Ovary (tissue), 9 donors: ENCODE measurements around the gene YWHAH. TPM values are rescaled to one million over a fixed set of nuclear protein-coding genes. Genes with fewer than 3 reads are reported as not detected.

Source experiments
- DNase-seq, 5 donors: peaks; one replicate each; pipeline ENCODE4 v3.0.0-alpha.2; 2019 to 2020
- H3K27ac ChIP-seq, 2 donors: fragments of 200-600 bp; one replicate each; pipeline versions ENCODE4 v1.5.1 to v1.8.0; 2019 to 2022
- H3K27me3 ChIP-seq: fragments of 200-600 bp; one replicate; pipeline ENCODE4 v1.8.0; 2022
- H3K36me3 ChIP-seq: fragments of 200-600 bp; sonication (generic); one replicate; pipeline ENCODE4 v1.5.1; 2019
- H3K4me1 ChIP-seq: one replicate; pipeline ENCODE4 v1.8.1; 2013; ENCODE audit warnings: mild to moderate bottlenecking, moderate library complexity; ENCODE audit not compliant: insufficient read depth
- H3K4me3 ChIP-seq: fragments of 200-600 bp; sonication (generic); one replicate; pipeline ENCODE4 v1.5.1; 2017
- H3K9me3 ChIP-seq, 2 donors: fragments of 200-600 bp in 1 of 2; sonication (generic) in 1 of 2; one replicate each; pipeline versions ENCODE4 v1.5.1 to v1.8.1; 2013 to 2019; ENCODE audit warnings: mild to moderate bottlenecking in 1 of 2, moderate library complexity in 1 of 2
- EP300 ChIP-seq: sonication (generic); formaldehyde crosslinking; IDR thresholded peaks from one replicate; pipeline ENCODE4 v1.6.1; 2017; ENCODE audit warnings: antibody characterized with exemption
- POLR2A ChIP-seq: fragments of 450-650 bp; IDR thresholded peaks from one replicate; pipeline ENCODE4 v1.6.1; 2017; ENCODE audit warnings: antibody characterized with exemption, mild to moderate bottlenecking, moderate library complexity
- WGBS, 3 donors: extraction: QIAGEN DNeasy Blood & Tissue Kit in 1 of 3; methylation state at CpG; one replicate each; pipeline versions ENCODE4 v1.1.5 to v1.1.7; 2013 to 2017; 5-methylcytosine and 5-hydroxymethylcytosine counted together
- intact Hi-C, 4 donors: fragments of 100-400 bp; cut with DNase I; formaldehyde crosslinking; loops; one replicate each; pipeline versions ENCODE4 v1.11.0 to v1.15.1; 2022 to 2023
- polyA plus RNA-seq, 2 donors: library from polyadenylated mRNA; stranded (reverse); fragments of 200-250 nt in 1 of 2; fragments of 350-450 nt in 1 of 2; fragmentation: Illumina TruSeq in 1 of 2; extraction: RNeasy Lipid Tissue Mini Kit (QIAGEN cat#74804) in 1 of 2; gene quantifications; one replicate each; pipeline ENCODE4 v1.2.3, GENCODE V29; 2013 to 2014
- total RNA-seq, 7 donors: library from RNA; depleted of rRNA in 2 of 7; stranded (reverse); fragments of >200 nt in 2 of 7; fragmentation: NEBNext Ultra II Directional in 3 of 7; extraction: Animal tissue kit (Norgen Biotek cat#: 25700) in 3 of 7; gene quantifications; one replicate each; pipeline versions ENCODE4 v1.1.0 to v1.2.4, GENCODE V29; 2016 to 2023
- TF ChIP-seq, protein P1 (sequence below), 3 donors: fragments of 450-650 bp in 2 of 3; fragments of 200-600 bp in 1 of 3; IDR thresholded peaks; one replicate each; pipeline versions ENCODE4 v1.5.1 to v1.8.0; 2016 to 2022; ENCODE audit warnings: antibody characterized with exemption in 3 of 3, mild to moderate bottlenecking in 1 of 3
- donor health status: DM: no; HTN: no; CAD: no; lungs with moderate emphysema.
- donor health status: DM: no; HTN: no; CAD: no.
- donor health status: Bipolar disorder and iron deficiency.
- donor health status: DM: yes; HTN: yes; CAD: no.
- donor health status: DM: no; HTN: no; CAD: no.
- donor health status: DM: yes; HTN: yes; CAD: no.

Gene YWHAH
- total and polyA plus RNA-seq, 9 donors = 51.5 to 144 (median 107) TPM

DNA sequence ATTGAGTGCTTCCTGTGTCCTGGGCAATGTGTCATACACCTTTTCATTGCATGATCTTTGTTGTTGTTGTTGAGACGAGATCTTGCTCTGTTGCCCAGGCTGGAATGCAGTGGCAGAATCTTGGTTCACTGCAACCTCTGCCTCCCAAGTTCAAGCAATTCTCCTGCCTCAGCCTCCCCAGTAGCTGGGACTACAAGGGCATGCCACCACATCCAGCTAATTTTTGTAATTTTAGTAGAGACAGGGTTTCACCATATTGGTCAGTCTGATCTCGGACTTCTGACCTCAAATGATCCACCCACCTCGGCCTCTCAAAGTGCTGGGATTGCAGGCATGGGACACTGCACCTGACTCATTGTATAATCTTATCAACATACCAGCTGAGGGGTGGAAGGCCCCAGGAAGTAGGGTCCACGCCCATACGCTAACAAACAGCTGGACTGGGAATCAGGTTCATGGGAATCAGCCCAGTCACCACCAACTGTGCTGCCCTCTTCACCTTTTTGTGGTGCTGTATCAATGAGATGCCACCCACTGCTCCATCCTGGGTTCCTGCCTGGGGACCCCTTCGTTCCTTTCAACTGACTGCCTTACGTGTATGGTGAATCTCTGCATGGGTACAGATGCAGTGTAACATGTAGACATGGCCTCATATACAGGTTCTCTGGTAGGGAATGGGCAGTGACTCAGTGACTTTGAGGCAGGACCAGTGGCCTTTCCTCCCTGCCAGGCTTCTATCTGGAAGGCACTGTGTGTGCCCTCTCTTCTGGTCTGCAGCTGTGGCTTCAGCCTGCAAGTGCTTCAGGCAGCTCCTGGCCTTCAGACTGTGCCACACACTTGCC is 32.5 kb upstream of the YWHAH start:
- no peak for DNase-seq
- Histone ChIP-seq H3K36me3 (no peaks in the 10 kb centered on the region), H3K27ac (no peak overlapping the region), H3K4me1 (no peaks in the 10 kb centered on the region), H3K27me3 (no peaks in the 10 kb centered on the region), H3K4me3 (no peak overlapping the region), H3K9me3 (no peaks in the 10 kb centered on the region)
- intact Hi-C loops = no loop called here
- WGBS, 3 donors = 91 to 92% (median 92%) methylated on average over 7 of the region's 7 CpGs
- TF ChIP-seq EP300 (no peak), POLR2A (no peak)
- TF ChIP-seq, protein P1, sequence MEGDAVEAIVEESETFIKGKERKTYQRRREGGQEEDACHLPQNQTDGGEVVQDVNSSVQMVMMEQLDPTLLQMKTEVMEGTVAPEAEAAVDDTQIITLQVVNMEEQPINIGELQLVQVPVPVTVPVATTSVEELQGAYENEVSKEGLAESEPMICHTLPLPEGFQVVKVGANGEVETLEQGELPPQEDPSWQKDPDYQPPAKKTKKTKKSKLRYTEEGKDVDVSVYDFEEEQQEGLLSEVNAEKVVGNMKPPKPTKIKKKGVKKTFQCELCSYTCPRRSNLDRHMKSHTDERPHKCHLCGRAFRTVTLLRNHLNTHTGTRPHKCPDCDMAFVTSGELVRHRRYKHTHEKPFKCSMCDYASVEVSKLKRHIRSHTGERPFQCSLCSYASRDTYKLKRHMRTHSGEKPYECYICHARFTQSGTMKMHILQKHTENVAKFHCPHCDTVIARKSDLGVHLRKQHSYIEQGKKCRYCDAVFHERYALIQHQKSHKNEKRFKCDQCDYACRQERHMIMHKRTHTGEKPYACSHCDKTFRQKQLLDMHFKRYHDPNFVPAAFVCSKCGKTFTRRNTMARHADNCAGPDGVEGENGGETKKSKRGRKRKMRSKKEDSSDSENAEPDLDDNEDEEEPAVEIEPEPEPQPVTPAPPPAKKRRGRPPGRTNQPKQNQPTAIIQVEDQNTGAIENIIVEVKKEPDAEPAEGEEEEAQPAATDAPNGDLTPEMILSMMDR (IDR thresholded peaks at IDR 0.05) = no peak

DNA sequence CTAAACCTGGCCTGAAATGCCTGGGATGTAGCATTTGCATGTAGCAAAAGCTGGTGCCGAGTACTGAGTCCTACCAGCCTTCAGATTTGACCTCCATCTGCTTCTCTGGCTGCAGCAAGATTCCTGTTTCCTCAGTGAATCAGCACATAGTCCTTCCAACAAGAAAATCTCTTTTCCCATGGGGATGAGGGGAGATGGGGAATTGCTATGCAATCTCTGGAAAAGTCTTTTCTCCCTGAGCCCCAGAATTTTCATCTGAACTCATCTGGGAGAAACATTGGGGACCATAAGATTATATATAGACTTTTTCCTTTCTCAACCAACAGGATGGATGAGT is 32.0 kb upstream of the YWHAH start:
- intact Hi-C loops = no loop called here
- no peak overlapping the region for H3K27ac ChIP-seq
- H3K4me1 ChIP-seq = no peaks in the 10 kb centered on the region
- no peaks in the 10 kb centered on the region for H3K36me3 ChIP-seq
- WGBS, 3 donors = 47 to 71% (median 58%) methylated on average over 1 of the region's 1 CpG
- H3K4me3 ChIP-seq = no peak overlapping the region
- no peak for DNase-seq
- H3K9me3 ChIP-seq = no peaks in the 10 kb centered on the region
- TF ChIP-seq, protein P1 (IDR thresholded peaks at IDR 0.05) = no peak
- no peak for TF ChIP-seq POLR2A
- TF ChIP-seq EP300 = no peak
- no peaks in the 10 kb centered on the region for H3K27me3 ChIP-seq

DNA sequence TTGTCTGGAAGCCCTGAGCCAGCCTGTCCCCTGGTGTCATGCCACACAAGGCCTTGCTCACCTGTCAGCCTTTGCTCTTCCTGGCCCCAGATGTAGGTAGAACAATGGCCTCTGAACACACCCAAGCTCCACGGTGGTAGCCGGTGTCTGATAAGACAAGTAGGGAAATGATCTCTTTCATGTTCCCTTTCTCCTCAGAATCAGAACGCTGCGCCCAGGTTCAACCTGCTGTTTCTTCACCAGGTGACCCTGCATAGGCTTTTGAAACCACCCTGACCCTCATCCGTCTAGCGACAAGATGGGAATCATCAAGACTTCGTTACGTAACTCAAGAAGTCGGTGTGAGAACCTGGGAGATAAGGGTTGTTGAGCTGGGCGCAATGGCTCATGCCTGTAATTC is 28.7 kb upstream of the YWHAH start:
- no peak for DNase-seq
- TF ChIP-seq, protein P1 (IDR thresholded peaks at IDR 0.05) = no peak
- TF ChIP-seq POLR2A (no peak), EP300 (no peak)
- Histone ChIP-seq H3K4me1 (no peaks in the 10 kb centered on the region), H3K27me3 (no peaks in the 10 kb centered on the region), H3K4me3 (no peak overlapping the region), H3K36me3 (no peaks in the 10 kb centered on the region), H3K27ac (no peak overlapping the region), H3K9me3 (no peaks in the 10 kb centered on the region)
- WGBS, 3 donors = 87 to 89% (median 87%) methylated on average over 10 of the region's 10 CpGs
- intact Hi-C loops = no loop called here

DNA sequence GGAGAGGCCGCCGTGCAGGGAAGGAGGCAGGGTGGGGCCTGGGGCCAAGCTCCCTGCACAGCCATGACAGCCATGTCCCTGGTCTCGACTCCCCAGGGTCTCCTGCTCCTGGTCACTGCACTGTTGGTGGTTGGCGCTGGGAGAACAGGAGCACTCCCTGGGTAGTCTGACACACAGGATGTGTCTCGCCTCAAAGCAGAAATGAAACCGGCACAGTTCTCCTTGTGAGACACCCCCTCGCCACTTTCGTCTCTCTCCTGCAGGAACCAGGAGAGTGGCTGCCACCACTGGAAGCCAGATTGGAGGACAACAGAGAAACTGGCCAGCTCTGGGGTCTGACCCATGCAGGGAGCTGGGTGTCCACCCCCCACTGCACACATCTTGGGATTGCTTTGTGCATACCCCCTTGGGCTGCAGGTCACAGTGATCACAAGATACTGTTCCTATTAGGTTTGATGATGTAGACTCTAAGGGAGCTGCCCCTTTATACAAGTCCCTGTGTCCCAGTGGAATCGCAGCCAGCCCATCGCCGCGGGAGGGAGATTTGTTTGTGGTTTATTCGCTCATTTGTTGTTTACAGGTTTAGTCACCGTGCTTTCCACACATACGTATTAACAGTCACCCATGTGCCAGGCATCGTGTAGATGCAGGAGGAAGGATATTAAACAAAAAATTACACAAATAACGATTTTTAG is 27.0 kb upstream of the YWHAH start:
- TF ChIP-seq POLR2A (no peak), EP300 (no peak)
- TF ChIP-seq, protein P1 (IDR thresholded peaks at IDR 0.05) = no peak
- Histone ChIP-seq H3K4me1 (no peaks in the 10 kb centered on the region), H3K36me3 (no peaks in the 10 kb centered on the region), H3K27me3 (no peaks in the 10 kb centered on the region), H3K4me3 (no peak overlapping the region), H3K9me3 (no peaks in the 10 kb centered on the region), H3K27ac (no peak overlapping the region)
- DNase-seq = no peak
- intact Hi-C loops = no loop called here
- WGBS, 3 donors = 77 to 87% (median 79%) methylated on average over 17 of the region's 17 CpGs
